Liver (tissue), 9 donors: ENCODE data around the gene SRRD. TPM values are rescaled to one million over a fixed set of nuclear protein-coding genes. Genes with fewer than 3 reads are reported as not detected.

Experiments
- DNase-seq: peaks from one replicate; pipeline ENCODE4 v3.0.0-alpha.2; 2017; ENCODE audit warnings: low spot score
- H3K27ac ChIP-seq, 2 donors: one replicate each; pipeline ENCODE4 v1.7.0; 2013; ENCODE audit warnings: inconsistent platforms in 2 of 2, low read length in 2 of 2, control low read depth in 1 of 2, low read depth in 1 of 2, mild to moderate bottlenecking in 1 of 2
- H3K27me3 ChIP-seq, 4 donors: one replicate each; pipeline versions ENCODE4 v1.6.1 to v1.7.0; 2013; ENCODE audit warnings: low read length in 3 of 4, inconsistent platforms in 1 of 4, mild to moderate bottlenecking in 1 of 4, moderate library complexity in 1 of 4; ENCODE audit not compliant: control insufficient read depth in 4 of 4, insufficient read depth in 4 of 4
- H3K36me3 ChIP-seq, 4 donors: one replicate each; pipeline versions ENCODE4 v1.6.1 to v1.7.0; 2013; ENCODE audit warnings: low read length in 3 of 4, mild to moderate bottlenecking in 3 of 4, low read depth in 1 of 4, moderate library complexity in 1 of 4; ENCODE audit not compliant: control insufficient read depth in 4 of 4, insufficient read depth in 3 of 4
- H3K4me1 ChIP-seq, 4 donors: one replicate each; pipeline versions ENCODE4 v1.6.1 to v1.7.0; 2013; ENCODE audit warnings: low read length in 3 of 4, mild to moderate bottlenecking in 3 of 4, moderate library complexity in 1 of 4; ENCODE audit not compliant: control insufficient read depth in 4 of 4, insufficient read depth in 4 of 4
- H3K4me3 ChIP-seq, 3 donors: one replicate each; pipeline versions ENCODE4 v1.6.1 to v1.7.0; 2013; ENCODE audit warnings: low read length in 3 of 3, control low read depth in 1 of 3, low read depth in 1 of 3, mild to moderate bottlenecking in 1 of 3
- H3K9ac ChIP-seq, 2 donors: one replicate each; pipeline ENCODE4 v1.7.0; 2013; ENCODE audit warnings: low read length in 2 of 2, mild to moderate bottlenecking in 2 of 2, moderate library complexity in 2 of 2, control low read depth in 1 of 2, low read depth in 1 of 2
- H3K9me3 ChIP-seq, 4 donors: one replicate each; pipeline versions ENCODE4 v1.6.1 to v1.7.0; 2013; ENCODE audit warnings: low read length in 3 of 4; ENCODE audit not compliant: control insufficient read depth in 4 of 4
- ATF3 ChIP-seq: IDR thresholded peaks from 2 replicates; pipeline ENCODE4 v1.6.1; 2016; ENCODE audit warnings: antibody characterized with exemption
- EGR1 ChIP-seq, 2 donors: IDR thresholded peaks; 2 replicates each; pipeline ENCODE4 v1.6.1; 2016 to 2018; ENCODE audit warnings: antibody characterized with exemption in 2 of 2, low read depth in 2 of 2
- FOXA2 ChIP-seq: IDR thresholded peaks from 2 replicates; pipeline ENCODE4 v1.6.1; 2016; ENCODE audit warnings: antibody characterized with exemption
- GABPA ChIP-seq, 2 donors: IDR thresholded peaks in 1 of 2; conservative IDR thresholded peaks in 1 of 2; 2 replicates each; pipeline ENCODE4 v1.6.1; 2016; ENCODE audit warnings: antibody characterized with exemption in 2 of 2, mild to moderate bottlenecking in 1 of 2, moderate library complexity in 1 of 2
- HNF4A ChIP-seq, 2 donors: conservative IDR thresholded peaks; 2 replicates each; pipeline ENCODE4 v1.6.1; 2016; ENCODE audit warnings: antibody characterized with exemption in 2 of 2, mild to moderate bottlenecking in 2 of 2
- HNF4G ChIP-seq: IDR thresholded peaks from 2 replicates; pipeline ENCODE4 v1.6.1; 2016; ENCODE audit warnings: antibody characterized with exemption
- MAX ChIP-seq: IDR thresholded peaks from 2 replicates; pipeline ENCODE4 v1.6.1; 2016; ENCODE audit warnings: antibody characterized with exemption
- NR2F2 ChIP-seq: IDR thresholded peaks from 2 replicates; pipeline ENCODE4 v1.6.1; 2016; ENCODE audit warnings: antibody characterized with exemption
- RAD21 ChIP-seq, 2 donors: IDR thresholded peaks; 2 replicates each; pipeline ENCODE4 v1.6.1; 2016; ENCODE audit warnings: antibody characterized with exemption in 2 of 2, mild to moderate bottlenecking in 2 of 2
- RXRA ChIP-seq, 2 donors: IDR thresholded peaks; 2 replicates each; pipeline ENCODE4 v1.6.1; 2017 to 2018; ENCODE audit warnings: antibody characterized with exemption in 2 of 2, mild to moderate bottlenecking in 1 of 2
- YY1 ChIP-seq: IDR thresholded peaks from 2 replicates; pipeline ENCODE4 v1.6.1; 2016; ENCODE audit warnings: antibody characterized with exemption, mild to moderate bottlenecking
- ZBTB33 ChIP-seq: IDR thresholded peaks from 2 replicates; pipeline ENCODE4 v1.6.1; 2016; ENCODE audit warnings: antibody characterized with exemption
- WGBS: extraction: QIAGEN DNeasy Blood & Tissue Kit; methylation state at CpG from one replicate; pipeline ENCODE4 v1.1.7; 2013; 5-methylcytosine and 5-hydroxymethylcytosine counted together
- polyA plus RNA-seq, 2 donors: library from polyadenylated mRNA; stranded (reverse) in 1 of 2; unstranded in 1 of 2; fragments of 200-250 nt in 1 of 2; fragments of >200 nt in 1 of 2; fragmentation: Nextera tagmentation in 1 of 2; extraction: Ambion mirVana in 1 of 2; gene quantifications; one replicate each; pipeline versions ENCODE4 v1.2.1 to v1.2.3, GENCODE V29; 2013 to 2015
- total RNA-seq, 2 donors: library from RNA; depleted of rRNA; stranded (reverse); fragments of >200 nt; gene quantifications; one replicate each; pipeline ENCODE4 v1.2.3, GENCODE V29; 2014
- donor health status: healthy.
- donor health status: healthy.
- donor health status: healthy.
- donor health status: healthy.
- donor health status: healthy.

Gene SRRD
- total and polyA plus RNA-seq, 4 donors, result 8.7 to 18.6 (median 13.6) TPM

- Histone ChIP-seq H3K4me3 (no peak overlapping the region), H3K36me3 (peaks cover 1 to 34% (median 23%) of the 10 kb centered on the region in 4 donors), H3K27ac (no peak overlapping the region), H3K27me3 (no peaks in the 10 kb centered on the region), H3K9ac (no peak overlapping the region), H3K9me3 (no peaks in the 10 kb centered on the region), H3K4me1 (no peaks in the 10 kb centered on the region)
- WGBS, result 84% methylated on average over 6 of the region's 6 CpGs
- TF ChIP-seq FOXA2 (no peak), RXRA (IDR thresholded peaks at IDR 0.05) (no peak), EGR1 (IDR thresholded peaks at IDR 0.05; ENCODE audit: low read depth in 2 of 2) (no peak), HNF4A (conservative IDR thresholded peaks at IDR 0.05) (no peak), ZBTB33 (no peak), YY1 (no peak), MAX (no peak), HNF4G (no peak), GABPA (IDR thresholded peaks at IDR 0.05 in 1 of 2, conservative IDR thresholded peaks at IDR 0.05 in 1 of 2) (no peak), ATF3 (no peak), RAD21 (IDR thresholded peaks at IDR 0.05) (no peak)
- no peak for DNase-seq
Measured at GRCh38 chr22:26448941-26449340, 34.7 kb upstream of the SRRD start.

- Histone ChIP-seq H3K4me1 (no peaks in the 10 kb centered on the region), H3K4me3 (no peak overlapping the region), H3K27me3 (no peaks in the 10 kb centered on the region), H3K9ac (no peak overlapping the region), H3K36me3 (peaks cover 1 to 34% (median 26%) of the 10 kb centered on the region in 4 donors), H3K27ac (no peak overlapping the region), H3K9me3 (no peaks in the 10 kb centered on the region)
- TF ChIP-seq EGR1 (IDR thresholded peaks at IDR 0.05; ENCODE audit: low read depth in 2 of 2) (no peak), HNF4G (no peak)
- WGBS, result 90% methylated on average over 9 of the region's 9 CpGs
- DNase-seq, result no peak
Measured at GRCh38 chr22:26450453-26451185, 33.1 kb upstream of the SRRD start.

- no peaks in the 10 kb centered on the region for H3K4me1 ChIP-seq
- TF ChIP-seq NR2F2, result no peak
- 96% methylated on average over 23 of the region's 23 CpGs for WGBS
- no peak overlapping the region for H3K4me3 ChIP-seq
- no peaks in the 10 kb centered on the region for H3K27me3 ChIP-seq
- DNase-seq, result no peak
- H3K9me3 ChIP-seq, result no peaks in the 10 kb centered on the region
- no peak overlapping the region for H3K27ac ChIP-seq
- H3K36me3 ChIP-seq, result peaks cover 3 to 45% (median 28%) of the 10 kb centered on the region in 4 donors
- no peak overlapping the region for H3K9ac ChIP-seq
Measured at GRCh38 chr22:26452236-26453016, 31.3 kb upstream of the SRRD start.
